ENCODE data around the gene OR4X2. TPM values are rescaled to one million over a fixed set of nuclear protein-coding genes. Genes with fewer than 3 reads are reported as not detected.

Gene OR4X2
- total and polyA plus RNA-seq, 4 donors = not detected

DNA sequence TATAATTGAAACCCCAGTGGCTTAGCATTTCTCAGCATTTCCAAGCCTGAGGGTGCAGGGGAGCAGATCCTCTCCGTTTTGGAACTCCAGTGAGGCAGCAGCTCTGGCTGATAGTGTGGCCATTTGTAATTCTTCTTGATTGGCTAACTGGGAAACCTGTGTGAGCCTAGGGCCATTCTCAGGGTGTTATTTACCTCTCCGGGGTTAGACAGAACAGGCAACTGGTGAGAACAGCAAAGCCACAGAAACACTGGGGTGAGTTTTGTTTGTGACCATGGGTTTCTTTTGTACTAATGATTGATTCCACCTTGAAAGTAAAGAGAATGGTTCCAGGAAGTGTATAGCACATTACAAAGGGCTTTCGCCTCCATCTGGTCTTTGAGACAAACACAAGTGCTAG lies 2.4 kb upstream of the OR4X2 start:
- H3K9me3 ChIP-seq (ENCODE audit: control insufficient read depth in 4 of 4, low read length in 3 of 4) = no peaks in the 10 kb centered on the region
- no peaks in the 10 kb centered on the region for H3K4me1 ChIP-seq (ENCODE audit: control insufficient read depth in 4 of 4, insufficient read depth in 4 of 4, low read length in 3 of 4)
- H3K27ac ChIP-seq (ENCODE audit: low read depth in 1 of 2, low read length in 2 of 2) = no peak overlapping the region
- H3K9ac ChIP-seq (ENCODE audit: low read depth in 1 of 2, low read length in 2 of 2) = no peak overlapping the region
- no peak for DNase-seq (ENCODE audit: low spot score)
- H3K4me3 ChIP-seq (ENCODE audit: low read depth in 1 of 3, low read length in 3 of 3) = no peak overlapping the region
- H3K27me3 ChIP-seq (ENCODE audit: control insufficient read depth in 4 of 4, insufficient read depth in 4 of 4, low read length in 3 of 4) = peaks cover 0 to 3% (median 0%) of the 10 kb centered on the region in 4 donors
- H3K36me3 ChIP-seq (ENCODE audit: control insufficient read depth in 4 of 4, insufficient read depth in 3 of 4, low read depth in 1 of 4, low read length in 3 of 4) = no peaks in the 10 kb centered on the region
- 56% methylated on average over 3 of the region's 3 CpGs for WGBS
- TF ChIP-seq, protein P1, sequence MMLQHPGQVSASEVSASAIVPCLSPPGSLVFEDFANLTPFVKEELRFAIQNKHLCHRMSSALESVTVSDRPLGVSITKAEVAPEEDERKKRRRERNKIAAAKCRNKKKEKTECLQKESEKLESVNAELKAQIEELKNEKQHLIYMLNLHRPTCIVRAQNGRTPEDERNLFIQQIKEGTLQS (IDR thresholded peaks at IDR 0.05) = no peak
- TF ChIP-seq JUND (IDR thresholded peaks at IDR 0.05) (no peak), SP1 (IDR thresholded peaks at IDR 0.05) (no peak), GABPA (IDR thresholded peaks at IDR 0.05 in 1 of 2, conservative IDR thresholded peaks at IDR 0.05 in 1 of 2) (no peak), YY1 (IDR thresholded peaks at IDR 0.05) (no peak), FOXA1 (IDR thresholded peaks at IDR 0.05) (no peak), EGR1 (IDR thresholded peaks at IDR 0.05; ENCODE audit: low read depth in 2 of 2) (no peak), NR2F2 (IDR thresholded peaks at IDR 0.05) (no peak), RXRA (IDR thresholded peaks at IDR 0.05) (no peak)
- TF ChIP-seq, protein P2, sequence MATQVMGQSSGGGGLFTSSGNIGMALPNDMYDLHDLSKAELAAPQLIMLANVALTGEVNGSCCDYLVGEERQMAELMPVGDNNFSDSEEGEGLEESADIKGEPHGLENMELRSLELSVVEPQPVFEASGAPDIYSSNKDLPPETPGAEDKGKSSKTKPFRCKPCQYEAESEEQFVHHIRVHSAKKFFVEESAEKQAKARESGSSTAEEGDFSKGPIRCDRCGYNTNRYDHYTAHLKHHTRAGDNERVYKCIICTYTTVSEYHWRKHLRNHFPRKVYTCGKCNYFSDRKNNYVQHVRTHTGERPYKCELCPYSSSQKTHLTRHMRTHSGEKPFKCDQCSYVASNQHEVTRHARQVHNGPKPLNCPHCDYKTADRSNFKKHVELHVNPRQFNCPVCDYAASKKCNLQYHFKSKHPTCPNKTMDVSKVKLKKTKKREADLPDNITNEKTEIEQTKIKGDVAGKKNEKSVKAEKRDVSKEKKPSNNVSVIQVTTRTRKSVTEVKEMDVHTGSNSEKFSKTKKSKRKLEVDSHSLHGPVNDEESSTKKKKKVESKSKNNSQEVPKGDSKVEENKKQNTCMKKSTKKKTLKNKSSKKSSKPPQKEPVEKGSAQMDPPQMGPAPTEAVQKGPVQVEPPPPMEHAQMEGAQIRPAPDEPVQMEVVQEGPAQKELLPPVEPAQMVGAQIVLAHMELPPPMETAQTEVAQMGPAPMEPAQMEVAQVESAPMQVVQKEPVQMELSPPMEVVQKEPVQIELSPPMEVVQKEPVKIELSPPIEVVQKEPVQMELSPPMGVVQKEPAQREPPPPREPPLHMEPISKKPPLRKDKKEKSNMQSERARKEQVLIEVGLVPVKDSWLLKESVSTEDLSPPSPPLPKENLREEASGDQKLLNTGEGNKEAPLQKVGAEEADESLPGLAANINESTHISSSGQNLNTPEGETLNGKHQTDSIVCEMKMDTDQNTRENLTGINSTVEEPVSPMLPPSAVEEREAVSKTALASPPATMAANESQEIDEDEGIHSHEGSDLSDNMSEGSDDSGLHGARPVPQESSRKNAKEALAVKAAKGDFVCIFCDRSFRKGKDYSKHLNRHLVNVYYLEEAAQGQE (IDR thresholded peaks at IDR 0.05) = no peak
- TF ChIP-seq, protein P3, sequence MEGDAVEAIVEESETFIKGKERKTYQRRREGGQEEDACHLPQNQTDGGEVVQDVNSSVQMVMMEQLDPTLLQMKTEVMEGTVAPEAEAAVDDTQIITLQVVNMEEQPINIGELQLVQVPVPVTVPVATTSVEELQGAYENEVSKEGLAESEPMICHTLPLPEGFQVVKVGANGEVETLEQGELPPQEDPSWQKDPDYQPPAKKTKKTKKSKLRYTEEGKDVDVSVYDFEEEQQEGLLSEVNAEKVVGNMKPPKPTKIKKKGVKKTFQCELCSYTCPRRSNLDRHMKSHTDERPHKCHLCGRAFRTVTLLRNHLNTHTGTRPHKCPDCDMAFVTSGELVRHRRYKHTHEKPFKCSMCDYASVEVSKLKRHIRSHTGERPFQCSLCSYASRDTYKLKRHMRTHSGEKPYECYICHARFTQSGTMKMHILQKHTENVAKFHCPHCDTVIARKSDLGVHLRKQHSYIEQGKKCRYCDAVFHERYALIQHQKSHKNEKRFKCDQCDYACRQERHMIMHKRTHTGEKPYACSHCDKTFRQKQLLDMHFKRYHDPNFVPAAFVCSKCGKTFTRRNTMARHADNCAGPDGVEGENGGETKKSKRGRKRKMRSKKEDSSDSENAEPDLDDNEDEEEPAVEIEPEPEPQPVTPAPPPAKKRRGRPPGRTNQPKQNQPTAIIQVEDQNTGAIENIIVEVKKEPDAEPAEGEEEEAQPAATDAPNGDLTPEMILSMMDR (IDR thresholded peaks at IDR 0.05; ENCODE audit: low read depth, low read length, missing input control) = no peak

DNA sequence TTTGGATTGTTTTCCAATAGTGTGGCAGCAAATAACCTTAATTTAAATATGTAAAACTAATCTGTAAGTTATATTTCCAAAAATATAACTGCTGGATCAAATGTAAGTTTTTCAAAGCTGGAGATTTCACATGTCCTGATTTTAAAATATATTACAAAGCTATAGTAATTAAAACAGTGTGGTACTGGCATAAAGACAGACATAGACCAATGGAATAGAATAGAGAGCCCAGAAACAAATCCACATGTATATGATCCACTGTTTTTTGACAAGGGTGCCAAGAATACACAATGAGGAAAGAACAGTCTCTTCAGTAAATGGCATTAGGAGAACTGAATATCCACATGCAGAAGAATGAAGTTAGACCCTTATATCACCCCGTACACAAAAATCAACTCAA lies 4.0 kb downstream of the OR4X2 start:
- TF ChIP-seq NR2F2 (IDR thresholded peaks at IDR 0.05) = no peak
- TF ChIP-seq FOXA2 (IDR thresholded peaks at IDR 0.05) = no peak
- TF ChIP-seq HNF4G (IDR thresholded peaks at IDR 0.05) = no peak
- TF ChIP-seq, protein P2 (IDR thresholded peaks at IDR 0.05) = no peak
- TF ChIP-seq, protein P3 (IDR thresholded peaks at IDR 0.05; ENCODE audit: low read depth, low read length, missing input control) = no peak
- TF ChIP-seq EGR1 (IDR thresholded peaks at IDR 0.05; ENCODE audit: low read depth in 2 of 2) = no peak
- TF ChIP-seq HNF4A (conservative IDR thresholded peaks at IDR 0.05) = no peak
- no peak overlapping the region for H3K27ac ChIP-seq (ENCODE audit: low read depth in 1 of 2, low read length in 2 of 2)
- no peak overlapping the region for H3K9ac ChIP-seq (ENCODE audit: low read depth in 1 of 2, low read length in 2 of 2)
- peaks cover 0 to 12% (median 4%) of the 10 kb centered on the region in 4 donors for H3K9me3 ChIP-seq (ENCODE audit: control insufficient read depth in 4 of 4, low read length in 3 of 4)
- no peaks in the 10 kb centered on the region for H3K4me1 ChIP-seq (ENCODE audit: control insufficient read depth in 4 of 4, insufficient read depth in 4 of 4, low read length in 3 of 4)
- DNase-seq (ENCODE audit: low spot score) = no peak
- 95% methylated on average over 1 of the region's 1 CpG for WGBS
- H3K27me3 ChIP-seq (ENCODE audit: control insufficient read depth in 4 of 4, insufficient read depth in 4 of 4, low read length in 3 of 4) = peaks cover 0 to 2% (median 0%) of the 10 kb centered on the region in 4 donors
- H3K4me3 ChIP-seq (ENCODE audit: low read depth in 1 of 3, low read length in 3 of 3) = no peak overlapping the region
- H3K36me3 ChIP-seq (ENCODE audit: control insufficient read depth in 4 of 4, insufficient read depth in 3 of 4, low read depth in 1 of 4, low read length in 3 of 4) = no peaks in the 10 kb centered on the region
